ENCODE measurements around the gene GHR.

GRCh38 chr5:42499016-42499415, 75.8 kb downstream of the GHR start:
- no peak for TF ChIP-seq CTCF (IDR thresholded peaks at IDR 0.05)
- no peak for TF ChIP-seq ZFX (IDR thresholded peaks at IDR 0.05; ENCODE audit: borderline replicate concordance)
